T-helper 2 cell treated with Interferon-gamma antibody and Interleukin-4, amounts not matched to agents 5 μg/mL and 100 μg/mL, for 36 hours (primary cell): Measurements from ENCODE around the gene KLRC3.
"Not testable (repeated sequence)": the region's sequence is repeated elsewhere in the genome, so short reads cannot be mapped to it uniquely, and the experiment has no call there.

ENCODE experiments used
- DNase-seq: peaks from one replicate; pipeline ENCODE4 v3.0.0; 2021; ENCODE audit warnings: low spot score
- H3K27ac Mint-ChIP-seq: one replicate; pipeline ENCODE4 v1.8.0; 2021; ENCODE audit warnings: mild to moderate bottlenecking, mixed read lengths
- H3K27me3 Mint-ChIP-seq: one replicate; pipeline ENCODE4 v1.8.0; 2021; ENCODE audit warnings: low read depth, mixed read lengths
- H3K36me3 Mint-ChIP-seq: one replicate; pipeline ENCODE4 v1.8.0; 2021; ENCODE audit warnings: low read depth, mixed read lengths
- H3K4me1 Mint-ChIP-seq: one replicate; pipeline ENCODE4 v1.8.0; 2021; ENCODE audit warnings: low read depth, mixed read lengths
- H3K4me3 Mint-ChIP-seq: one replicate; pipeline ENCODE4 v1.8.0; 2022; ENCODE audit warnings: mild to moderate bottlenecking, moderate library complexity, mixed read lengths
- H3K9me3 Mint-ChIP-seq: one replicate; pipeline ENCODE4 v1.8.0; 2021; ENCODE audit warnings: mixed read lengths

The KLRC3 gene

DNA sequence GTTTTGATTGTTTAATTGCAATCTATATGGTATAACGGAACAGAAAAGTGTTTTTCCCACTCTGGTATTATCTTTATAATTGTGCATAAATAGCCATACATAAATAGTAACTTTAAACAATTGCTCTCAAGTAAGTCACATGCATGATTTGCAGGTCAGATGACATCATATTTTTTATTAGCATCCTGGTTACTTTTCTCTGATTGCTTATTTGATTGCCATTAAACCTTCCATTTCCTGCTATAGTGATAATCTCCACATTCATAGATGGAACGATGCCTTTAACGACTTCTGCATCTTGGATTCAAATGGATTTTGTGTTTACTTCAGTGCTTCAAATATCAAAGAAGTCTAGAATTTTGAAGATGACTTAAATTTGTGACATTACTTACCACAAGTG lies 27.1 kb downstream of the KLRC3 start:
- peaks cover 28% of the 10 kb centered on the region for H3K27me3 Mint-ChIP-seq
- H3K4me1 Mint-ChIP-seq = peaks cover 2% of the 10 kb centered on the region
- H3K36me3 Mint-ChIP-seq = no peaks in the 10 kb centered on the region
- H3K9me3 Mint-ChIP-seq = no peaks in the 10 kb centered on the region
- no peak overlapping the region for H3K27ac Mint-ChIP-seq
- no peak overlapping the region for H3K4me3 Mint-ChIP-seq
- no peak for DNase-seq

DNA sequence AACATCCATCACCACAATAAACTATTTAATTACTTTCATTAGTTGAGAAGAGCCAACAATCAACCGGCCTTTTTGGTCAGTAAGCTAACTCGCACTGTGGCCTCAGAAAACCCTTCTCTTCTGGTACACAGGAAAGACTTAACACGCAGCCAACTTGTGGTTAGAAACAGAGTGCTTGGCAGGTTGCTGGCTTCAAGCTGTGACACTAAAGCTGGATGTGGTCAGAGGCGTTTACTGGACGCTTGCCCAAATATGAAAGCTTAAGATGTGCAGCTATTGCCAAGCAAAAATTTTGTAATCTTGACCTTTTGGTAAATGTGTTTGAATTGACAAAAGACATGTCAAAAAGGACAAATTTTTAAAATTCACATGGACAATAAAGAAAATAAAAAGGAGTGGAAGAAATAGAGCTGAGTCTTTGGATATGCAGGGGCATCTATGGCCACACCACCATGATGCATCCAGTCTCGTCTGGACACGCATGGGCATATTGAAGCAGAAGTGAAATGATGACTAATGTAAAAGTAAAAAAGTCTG lies 27.9 kb downstream of the KLRC3 start:
- DNase-seq = no peak
- Mint-ChIP-seq H3K4me1 (peaks cover 2% of the 10 kb centered on the region), H3K36me3 (no peaks in the 10 kb centered on the region), H3K9me3 (no peaks in the 10 kb centered on the region), H3K4me3 (no peak overlapping the region), H3K27me3 (peaks cover 24% of the 10 kb centered on the region), H3K27ac (no peak overlapping the region)

DNA sequence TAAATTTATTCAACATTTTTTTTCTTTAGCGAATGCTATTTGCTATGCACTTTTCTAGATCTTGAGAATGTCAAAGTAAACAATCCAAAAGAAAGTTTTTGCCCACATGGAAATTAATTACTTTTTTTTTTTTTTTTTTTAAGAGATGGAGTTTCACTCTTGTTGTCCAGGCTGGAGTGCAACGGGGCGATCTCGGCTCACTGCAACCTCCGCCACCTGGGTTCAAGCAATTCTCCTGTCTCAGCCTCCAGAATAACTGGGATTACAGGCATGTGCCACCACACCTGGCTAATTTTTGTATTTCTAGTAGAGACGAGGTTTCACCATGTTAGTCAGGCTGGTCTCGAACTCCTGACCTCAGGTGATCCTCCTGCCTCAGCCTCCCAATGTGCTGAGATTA lies 29.4 kb downstream of the KLRC3 start:
- H3K27ac Mint-ChIP-seq, H3K4me1 Mint-ChIP-seq, DNase-seq, H3K4me3 Mint-ChIP-seq, H3K36me3 Mint-ChIP-seq, H3K9me3 Mint-ChIP-seq: not testable (repeated sequence)
- H3K27me3 Mint-ChIP-seq = peaks cover 24% of the 10 kb centered on the region

DNA sequence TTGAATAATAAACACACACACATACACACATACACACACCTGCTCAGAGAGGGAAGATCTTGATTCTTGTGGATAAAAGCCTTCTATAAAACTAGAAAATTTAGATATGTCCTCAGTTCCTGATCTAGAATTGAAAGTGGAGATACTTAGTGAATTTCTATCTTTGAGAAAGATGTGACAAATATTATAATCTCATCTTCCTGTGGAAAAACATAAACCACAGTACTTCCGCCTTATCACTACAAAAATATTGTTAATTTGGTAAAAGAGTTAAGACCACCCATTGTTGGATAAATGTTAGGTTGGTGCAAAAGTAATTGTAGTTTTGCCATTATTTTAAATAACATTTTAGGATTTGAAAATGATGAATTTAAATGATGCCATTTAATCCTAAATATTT lies 30.5 kb downstream of the KLRC3 start, which contains the start of gene KLRK1:
KLRK1 (minus strand) TSS at position 138 of the 400 bp plus-strand sequence. CDS start 1,231 bp downstream, outside the sequence.
- H3K4me3 Mint-ChIP-seq = no peak within 1 kb of the TSS
- H3K9me3 Mint-ChIP-seq = no peaks in the 10 kb centered on the region
- H3K27me3 Mint-ChIP-seq = peaks cover 24% of the 10 kb centered on the region
- peaks cover 2% of the 10 kb centered on the region for H3K4me1 Mint-ChIP-seq
- H3K36me3 Mint-ChIP-seq = no peaks in the 10 kb centered on the region
- no peak for DNase-seq
- no peak within 1 kb of the TSS for H3K27ac Mint-ChIP-seq

DNA sequence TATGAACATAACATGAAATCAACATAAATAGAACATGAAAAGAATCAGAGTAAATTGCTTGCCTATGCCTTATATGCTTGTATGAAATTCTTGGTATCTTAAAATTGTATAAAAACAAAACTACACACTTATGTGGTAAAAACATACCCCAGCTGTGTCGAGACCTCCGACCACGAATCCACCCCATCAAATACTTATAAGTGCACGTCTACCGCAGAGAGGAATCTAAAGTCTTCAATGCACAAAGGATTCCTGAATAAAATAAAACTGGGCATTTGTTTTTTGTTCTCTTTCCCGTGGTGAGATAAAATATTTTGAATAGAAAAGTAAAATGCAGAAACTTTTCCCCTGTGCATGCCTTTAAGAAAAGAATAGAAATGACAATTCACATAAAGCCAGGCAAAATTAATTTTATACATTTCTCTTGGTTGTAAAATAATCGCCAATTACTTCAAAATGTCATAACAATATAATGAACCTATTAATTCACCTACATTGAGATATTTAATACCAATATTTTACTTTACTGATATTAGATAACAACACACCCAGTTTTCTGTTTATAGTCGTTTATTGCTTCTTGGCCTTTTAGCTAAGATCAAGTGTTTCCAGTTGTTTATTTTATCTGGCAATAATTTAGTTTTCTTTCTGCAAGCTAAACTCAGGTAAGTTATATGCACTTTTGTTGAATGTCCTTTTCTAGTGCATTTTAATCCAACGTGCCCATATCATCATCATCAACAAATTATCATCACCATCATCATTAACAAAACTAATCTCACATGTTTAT lies 31.6 kb downstream of the KLRC3 start:
- H3K4me3 Mint-ChIP-seq = no peak overlapping the region
- no peaks in the 10 kb centered on the region for H3K9me3 Mint-ChIP-seq
- no peak overlapping the region for H3K27ac Mint-ChIP-seq
- H3K4me1 Mint-ChIP-seq = peaks cover 2% of the 10 kb centered on the region
- no peak for DNase-seq
- no peaks in the 10 kb centered on the region for H3K36me3 Mint-ChIP-seq
- H3K27me3 Mint-ChIP-seq = peaks cover 27% of the 10 kb centered on the region

DNA sequence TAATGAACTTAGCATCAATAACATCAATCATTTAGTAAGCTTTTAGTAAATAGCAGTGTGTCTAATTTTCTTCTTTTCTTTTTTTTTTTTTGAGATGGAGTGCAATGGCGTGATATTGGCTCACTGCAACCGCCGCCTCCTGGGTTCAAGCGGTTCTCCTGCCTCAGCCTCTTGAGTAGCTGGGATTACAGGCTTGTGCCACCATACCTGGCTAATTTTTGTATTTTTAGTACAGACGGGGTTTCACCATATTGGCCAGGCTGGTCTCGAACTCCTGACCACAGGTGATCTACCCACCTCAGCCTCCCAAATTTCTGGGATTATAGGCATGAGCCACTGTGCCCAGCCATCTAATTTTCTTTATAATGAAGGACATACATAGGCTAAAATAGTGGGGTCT lies 32.9 kb downstream of the KLRC3 start:
- not testable (repeated sequence) for H3K4me3 Mint-ChIP-seq, H3K36me3 Mint-ChIP-seq, DNase-seq, H3K4me1 Mint-ChIP-seq, H3K9me3 Mint-ChIP-seq, H3K27ac Mint-ChIP-seq
- peaks cover 29% of the 10 kb centered on the region for H3K27me3 Mint-ChIP-seq

DNA sequence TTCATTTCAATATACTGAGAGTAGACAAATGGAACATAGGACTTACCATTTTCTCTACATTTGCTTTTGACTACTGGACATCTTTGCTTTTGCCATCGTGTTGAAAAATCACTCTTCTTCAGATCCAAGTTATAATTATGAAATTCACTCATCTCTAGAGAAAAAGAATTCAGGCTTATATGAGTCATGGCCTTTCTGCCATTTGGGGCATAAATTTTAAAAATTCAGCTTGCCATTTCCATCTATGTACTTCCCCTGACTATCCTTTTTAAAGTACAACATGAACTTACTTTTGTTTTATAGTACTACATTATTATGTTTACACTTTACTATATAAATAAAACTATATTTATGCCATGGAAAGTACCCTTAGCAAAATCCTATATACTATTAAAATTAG lies 33.5 kb downstream of the KLRC3 start:
- Mint-ChIP-seq H3K27ac (no peak overlapping the region), H3K27me3 (peaks cover 28% of the 10 kb centered on the region), H3K9me3 (no peaks in the 10 kb centered on the region), H3K4me3 (no peak overlapping the region), H3K4me1 (peaks cover 2% of the 10 kb centered on the region), H3K36me3 (no peaks in the 10 kb centered on the region)
- DNase-seq = no peak

DNA sequence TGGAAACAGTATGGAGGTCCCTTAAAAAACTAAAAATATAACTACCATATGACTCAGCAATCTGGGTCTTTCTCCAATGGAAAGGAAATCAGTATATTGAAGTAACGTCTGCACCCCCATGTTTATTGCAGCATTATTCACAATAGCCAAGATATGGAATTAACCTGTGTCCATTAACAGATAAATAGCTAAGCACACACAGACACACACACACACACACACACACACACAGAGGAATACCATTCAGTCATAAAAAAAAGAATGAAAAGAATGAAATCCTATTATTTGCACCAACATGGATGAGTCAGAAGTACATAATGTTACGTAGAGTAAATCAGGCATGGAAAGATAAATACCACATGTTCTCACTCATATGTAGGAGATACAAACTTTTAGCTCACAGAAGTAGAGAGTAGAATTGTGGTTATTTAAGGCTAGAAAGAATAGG lies 35.2 kb downstream of the KLRC3 start:
- H3K27ac Mint-ChIP-seq = no peak overlapping the region
- no peak for DNase-seq
- H3K4me1 Mint-ChIP-seq = peaks cover 2% of the 10 kb centered on the region
- no peak overlapping the region for H3K4me3 Mint-ChIP-seq
- no peaks in the 10 kb centered on the region for H3K9me3 Mint-ChIP-seq
- H3K27me3 Mint-ChIP-seq = peaks cover 30% of the 10 kb centered on the region
- H3K36me3 Mint-ChIP-seq = no peaks in the 10 kb centered on the region

DNA sequence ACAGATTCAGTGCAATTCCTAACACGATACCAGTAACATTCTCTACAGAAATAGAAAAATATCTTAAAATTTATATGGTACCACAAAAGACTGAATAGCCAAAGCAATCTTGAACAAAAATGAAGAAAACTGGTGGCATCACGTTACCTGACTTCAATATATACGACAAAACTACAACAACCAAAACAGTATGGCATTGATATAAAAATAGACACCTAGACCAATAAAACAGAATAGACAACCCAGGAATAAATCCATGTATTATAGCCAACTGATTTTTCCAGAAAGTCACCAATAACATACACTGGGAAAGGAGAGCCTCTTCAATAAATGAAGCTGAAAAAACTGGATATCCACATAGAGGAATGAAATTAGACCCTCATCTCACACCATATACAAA lies 36.2 kb downstream of the KLRC3 start:
- H3K27me3 Mint-ChIP-seq = peaks cover 23% of the 10 kb centered on the region
- H3K4me1 Mint-ChIP-seq = no peaks in the 10 kb centered on the region
- H3K27ac Mint-ChIP-seq = no peak overlapping the region
- no peak overlapping the region for H3K4me3 Mint-ChIP-seq
- no peaks in the 10 kb centered on the region for H3K9me3 Mint-ChIP-seq
- H3K36me3 Mint-ChIP-seq = no peaks in the 10 kb centered on the region
- DNase-seq = no peak

DNA sequence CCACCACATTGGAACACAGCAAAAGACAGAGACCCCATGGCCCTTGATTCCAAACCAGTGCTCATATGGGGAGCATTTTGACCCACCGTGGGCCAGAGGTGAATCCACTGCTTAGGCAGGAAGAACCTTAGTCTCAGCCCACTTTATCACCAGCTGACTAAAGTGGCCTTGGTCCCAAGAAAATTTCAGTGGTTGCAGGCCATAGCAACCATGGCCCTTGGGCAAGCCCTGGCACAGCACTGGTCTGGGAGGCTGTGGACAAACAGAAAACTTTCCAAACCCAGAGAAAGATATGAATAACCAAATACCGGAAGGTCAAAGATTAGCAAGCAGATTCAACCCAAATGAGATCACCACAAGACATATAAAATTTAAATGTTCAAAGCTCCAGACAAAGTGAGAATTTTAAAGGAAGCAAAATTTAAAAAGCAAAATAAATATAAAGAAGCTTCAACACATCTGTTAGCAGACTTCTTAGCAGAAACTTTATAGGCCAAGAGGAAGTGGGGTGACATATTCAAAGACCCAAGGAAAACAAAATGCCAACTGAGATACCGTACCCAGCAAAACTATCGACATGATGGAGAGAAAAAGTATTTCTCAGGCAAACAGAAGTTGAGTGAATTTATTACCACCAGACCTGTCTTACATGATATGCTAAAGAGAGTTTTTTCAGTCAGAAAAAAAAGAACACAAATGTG lies 38.3 kb downstream of the KLRC3 start:
- no peak for DNase-seq
- H3K27me3 Mint-ChIP-seq = peaks cover 16% of the 10 kb centered on the region
- no peaks in the 10 kb centered on the region for H3K4me1 Mint-ChIP-seq
- no peaks in the 10 kb centered on the region for H3K36me3 Mint-ChIP-seq
- no peak overlapping the region for H3K27ac Mint-ChIP-seq
- H3K9me3 Mint-ChIP-seq = no peaks in the 10 kb centered on the region
- no peak overlapping the region for H3K4me3 Mint-ChIP-seq

DNA sequence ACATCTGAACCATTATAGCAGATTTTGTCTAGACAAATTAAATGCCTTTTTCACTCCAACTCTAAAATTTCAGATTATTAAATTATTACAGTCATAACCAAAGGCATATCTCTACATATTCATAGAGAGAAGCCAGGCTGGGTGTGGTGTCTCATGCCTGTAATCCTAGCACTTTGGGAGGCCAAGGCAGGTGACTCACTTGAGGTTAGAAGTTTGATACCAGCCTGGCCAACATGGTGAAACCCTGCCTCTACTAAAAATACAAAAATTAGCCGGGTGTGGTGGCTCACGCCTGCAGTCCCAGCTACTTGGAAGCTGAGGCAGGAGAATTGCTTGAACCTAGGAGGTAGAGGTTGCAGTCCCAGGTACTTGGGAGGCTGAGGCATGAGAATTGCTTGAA lies 41.7 kb downstream of the KLRC3 start:
- not testable (repeated sequence) for H3K4me3 Mint-ChIP-seq, H3K9me3 Mint-ChIP-seq, H3K4me1 Mint-ChIP-seq, H3K36me3 Mint-ChIP-seq, DNase-seq, H3K27ac Mint-ChIP-seq
- H3K27me3 Mint-ChIP-seq = peaks cover 17% of the 10 kb centered on the region

DNA sequence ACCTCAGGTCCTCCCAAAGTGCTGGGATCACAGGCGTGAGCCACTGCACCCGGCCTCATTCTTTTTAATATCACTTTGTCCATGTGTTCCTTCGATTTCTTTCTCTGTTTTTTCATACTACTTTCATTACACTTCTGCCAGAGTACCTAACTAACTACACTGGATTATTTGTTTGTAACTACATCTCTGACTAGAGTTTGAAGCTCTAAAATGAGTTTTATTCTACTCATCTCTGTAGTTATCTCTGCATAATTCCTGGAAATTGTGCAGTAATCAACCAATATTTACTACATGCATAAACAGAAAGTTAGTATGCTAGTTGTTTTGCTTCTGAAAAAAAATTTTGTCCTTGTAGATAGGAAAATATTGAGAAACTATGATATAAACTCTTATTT lies 45.8 kb downstream of the KLRC3 start:
- peaks cover 8% of the 10 kb centered on the region for H3K4me1 Mint-ChIP-seq
- DNase-seq = no peak
- H3K9me3 Mint-ChIP-seq = no peaks in the 10 kb centered on the region
- no peak overlapping the region for H3K4me3 Mint-ChIP-seq
- H3K27me3 Mint-ChIP-seq = peaks cover 12% of the 10 kb centered on the region
- no peak overlapping the region for H3K27ac Mint-ChIP-seq
- no peaks in the 10 kb centered on the region for H3K36me3 Mint-ChIP-seq

DNA sequence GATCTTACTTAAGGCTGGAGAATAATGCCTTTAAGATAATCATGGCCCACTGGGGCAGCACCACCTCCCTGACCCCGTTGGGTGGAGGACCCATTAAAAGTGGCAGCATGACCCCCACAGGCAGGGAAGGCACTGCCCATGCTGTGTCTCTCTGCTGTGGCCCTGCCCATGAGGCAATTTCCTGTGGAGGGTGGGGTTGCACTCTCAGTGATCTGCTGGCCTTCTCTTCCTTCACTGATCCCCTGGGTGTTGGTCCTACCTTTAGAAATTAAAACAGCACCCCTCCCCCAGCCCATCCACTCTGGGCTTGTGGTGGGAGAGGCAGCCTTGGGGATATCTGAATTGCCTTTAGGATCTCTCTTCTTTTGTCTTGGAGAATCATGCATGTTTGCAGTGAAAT lies 47.8 kb downstream of the KLRC3 start:
- H3K9me3 Mint-ChIP-seq = peaks cover 4% of the 10 kb centered on the region
- H3K4me1 Mint-ChIP-seq = peaks cover 10% of the 10 kb centered on the region
- no peak overlapping the region for H3K4me3 Mint-ChIP-seq
- DNase-seq = no peak
- peaks cover 18% of the 10 kb centered on the region for H3K27me3 Mint-ChIP-seq
- H3K27ac Mint-ChIP-seq = no peak overlapping the region
- H3K36me3 Mint-ChIP-seq = no peaks in the 10 kb centered on the region

DNA sequence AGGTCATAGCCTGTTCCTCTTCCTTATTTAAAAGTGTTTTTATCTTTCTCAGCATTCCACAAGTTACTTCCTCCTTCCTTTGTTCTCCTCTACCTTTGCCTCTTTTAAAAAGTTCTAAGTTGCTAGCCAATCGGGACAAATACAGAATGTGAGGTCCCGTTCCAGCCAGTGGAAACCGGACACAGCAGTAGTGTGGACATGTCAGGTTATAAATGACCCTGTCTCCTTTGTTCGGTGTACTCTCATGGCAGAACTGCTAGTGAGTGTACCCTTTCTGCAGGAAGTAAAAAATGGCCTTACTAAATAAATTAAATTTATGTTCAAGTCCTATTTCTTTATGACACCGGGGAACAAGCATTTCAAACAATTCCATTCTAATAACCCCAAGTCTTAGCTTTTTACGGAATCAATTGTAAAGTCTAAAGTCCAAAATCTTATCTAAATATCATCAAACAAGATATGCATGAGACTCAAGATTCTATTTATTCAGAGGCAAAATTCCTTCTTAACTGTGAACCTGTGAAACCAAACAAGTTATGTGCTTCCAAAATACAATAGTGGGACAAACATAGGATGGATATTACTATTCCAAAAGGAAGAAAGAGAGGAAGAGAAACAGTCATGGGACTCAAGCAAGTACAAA lies 48.4 kb downstream of the KLRC3 start:
- not testable (repeated sequence) for H3K9me3 Mint-ChIP-seq

More for the DNA sequence above, 48.4 kb downstream of the KLRC3 start:
- not testable (repeated sequence) for H3K4me3 Mint-ChIP-seq, H3K27ac Mint-ChIP-seq, H3K36me3 Mint-ChIP-seq, DNase-seq
- Mint-ChIP-seq H3K4me1 (peaks cover 10% of the 10 kb centered on the region), H3K27me3 (peaks cover 18% of the 10 kb centered on the region)
